Stimulated activated CD8-positive, alpha-beta memory T cell treated with anti-CD3 and anti-CD28 coated beads, Interleukin-12 subunit alpha, Interleukin-12 subunit beta, amount 100 ng/mL, for 1 hour (primary cell): ENCODE measurements around the gene PCDHB1.

Experiments
- DNase-seq: peaks from one replicate; pipeline ENCODE4 v3.0.0-alpha.2; 2020; ENCODE audit warnings: low read depth

PCDHB1 gene, protein sequence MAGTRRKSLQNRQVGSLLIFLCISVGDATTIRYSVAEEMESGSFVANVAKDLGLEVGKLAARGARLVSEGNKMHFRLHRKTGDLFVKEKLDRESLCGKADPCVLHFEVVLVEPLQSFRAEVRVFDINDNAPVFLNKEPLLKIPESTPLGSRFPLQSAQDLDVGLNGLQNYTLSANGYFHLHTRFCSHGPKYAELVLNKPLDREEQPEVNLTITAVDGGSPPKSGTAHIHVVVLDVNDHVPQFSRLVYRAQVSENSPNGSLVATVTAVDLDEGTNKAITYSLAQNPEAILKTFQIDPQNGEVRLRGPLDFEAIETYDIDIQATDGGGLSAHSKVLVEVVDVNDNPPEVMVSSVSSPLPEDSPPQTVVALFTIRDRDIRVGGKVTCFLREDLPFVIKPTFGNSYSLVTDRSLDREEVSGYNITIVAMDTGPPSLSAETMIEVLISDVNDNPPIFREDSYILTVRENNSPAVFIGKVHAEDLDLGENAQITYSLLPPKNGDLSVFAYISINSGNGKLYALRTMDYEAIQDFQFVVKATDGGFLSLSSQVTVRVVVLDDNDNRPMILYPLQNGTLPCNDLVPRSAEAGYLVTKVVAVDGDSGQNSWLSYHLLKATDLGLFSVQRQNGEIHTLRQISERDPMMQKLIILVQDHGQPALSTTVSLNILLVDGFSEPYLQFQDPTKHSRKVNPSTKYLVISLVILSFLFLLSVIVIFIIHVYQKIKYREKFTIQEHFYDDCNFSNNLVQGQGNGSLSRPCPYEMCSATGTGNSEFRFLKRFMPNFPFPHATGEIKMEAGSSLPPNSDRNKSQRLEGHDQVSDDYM

GRCh38 chr5:141050622-141051520, at the start of gene PCDHB1:
TSS of gene PCDHB1 (plus strand) at chr5:141051374. CDS start at chr5:141051471, 97 bp downstream.
- DNase-seq: no peak

GRCh38 chr5:141001446-141001843, 49.7 kb upstream of the PCDHB1 start:
- DNase-seq: no peak

DNA sequence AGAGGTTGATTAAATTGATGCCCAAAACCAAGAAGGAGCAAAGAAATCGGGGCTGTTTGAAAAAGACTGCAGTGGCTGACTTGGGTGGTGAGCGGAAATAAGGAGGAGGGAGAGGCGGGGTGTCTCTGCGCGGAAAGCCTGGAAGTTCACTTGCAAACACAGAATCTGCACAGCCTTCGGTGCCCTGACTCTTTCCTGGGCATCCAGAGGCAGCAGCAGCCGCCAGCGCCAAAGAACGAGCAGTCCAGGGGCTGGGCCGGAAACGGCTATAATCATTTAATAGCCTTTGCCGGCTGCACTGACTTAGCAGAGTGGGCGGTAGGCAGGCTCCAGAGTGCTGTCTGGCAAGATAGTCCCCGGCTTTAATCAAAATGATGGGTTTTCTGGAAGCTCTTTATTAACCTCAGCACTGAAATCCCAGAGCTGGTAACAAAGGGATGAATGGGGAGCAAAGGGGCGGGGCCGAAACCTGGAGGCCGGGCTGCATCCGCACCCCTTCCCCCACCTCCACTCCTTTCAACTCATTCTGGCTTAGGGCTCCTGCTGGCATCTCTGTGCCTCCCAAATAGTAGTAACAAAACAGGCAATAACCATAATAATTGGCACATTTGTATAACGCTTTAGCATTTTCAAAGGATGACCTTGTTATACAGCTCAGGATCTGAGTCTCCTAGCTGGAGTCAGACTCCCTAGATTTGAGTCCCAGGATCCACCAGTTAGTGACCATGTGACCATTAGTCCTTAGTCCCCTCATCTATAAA, 49.1 kb upstream of the PCDHB1 start:
- DNase-seq: no peak

GRCh38 chr5:141002605-141002965, 48.6 kb upstream of the PCDHB1 start:
- DNase-seq: no peak

DNA sequence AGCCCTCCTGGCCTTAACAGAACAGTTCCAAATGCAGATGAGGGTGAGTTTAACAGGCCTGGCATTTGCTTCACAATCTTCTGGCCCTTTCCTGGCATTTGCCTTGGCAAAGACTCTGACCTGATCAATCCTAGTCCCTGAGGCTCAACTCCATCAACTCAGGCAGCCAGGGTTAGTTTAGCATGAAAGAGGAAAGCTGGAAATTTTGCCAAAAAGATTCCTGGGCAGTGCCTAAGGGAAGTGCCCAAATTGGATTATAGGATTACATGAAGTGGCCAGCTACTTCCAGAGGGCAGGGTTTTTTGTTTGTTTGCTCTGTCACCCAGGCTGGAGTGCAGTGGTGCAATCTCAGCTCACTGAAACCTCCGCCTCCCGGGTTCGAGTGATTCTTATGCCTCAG, 48.1 kb upstream of the PCDHB1 start:
- no peak for DNase-seq

- no peak for DNase-seq
Observed at GRCh38 chr5:141003791-141004611, 47.2 kb upstream of the PCDHB1 start.

GRCh38 chr5:141007791-141008190, 43.4 kb upstream of the PCDHB1 start:
- no peak for DNase-seq

DNA sequence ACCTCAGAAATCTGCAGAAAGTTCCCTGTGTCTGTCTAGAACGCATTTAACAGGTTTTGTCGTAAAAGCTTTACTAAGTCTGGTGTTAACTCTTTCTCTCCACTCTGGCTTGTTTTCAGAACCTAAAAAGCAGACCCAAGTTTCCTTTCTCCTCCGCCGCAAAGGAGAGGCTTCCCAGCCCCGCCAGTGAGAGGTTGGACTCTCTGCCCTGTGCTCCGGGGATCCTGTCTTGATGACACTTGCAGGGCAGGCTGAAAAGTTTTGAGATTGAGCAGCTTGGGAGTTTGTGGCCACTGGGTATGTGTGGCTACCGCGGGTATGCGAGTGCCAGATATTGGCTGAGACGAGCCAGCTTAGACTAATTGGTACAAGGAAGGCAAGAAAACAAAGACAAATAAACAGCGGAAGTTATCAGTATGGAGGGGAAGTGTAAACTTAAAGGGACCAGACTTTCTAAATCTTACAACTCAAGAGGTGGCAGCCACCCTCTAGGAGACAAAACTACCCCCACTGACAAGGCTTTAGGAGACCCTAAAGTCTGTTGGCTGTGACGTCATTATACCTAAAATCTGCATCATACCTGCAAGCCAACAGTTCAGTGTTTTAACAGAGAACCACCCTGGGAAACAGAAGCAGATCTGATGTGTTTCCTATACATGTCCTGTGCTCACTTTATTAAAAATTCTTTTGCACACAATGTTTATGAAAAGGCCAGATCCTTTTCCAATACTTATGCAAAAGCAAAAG, 41.0 kb upstream of the PCDHB1 start:
- no peak for DNase-seq

DNA sequence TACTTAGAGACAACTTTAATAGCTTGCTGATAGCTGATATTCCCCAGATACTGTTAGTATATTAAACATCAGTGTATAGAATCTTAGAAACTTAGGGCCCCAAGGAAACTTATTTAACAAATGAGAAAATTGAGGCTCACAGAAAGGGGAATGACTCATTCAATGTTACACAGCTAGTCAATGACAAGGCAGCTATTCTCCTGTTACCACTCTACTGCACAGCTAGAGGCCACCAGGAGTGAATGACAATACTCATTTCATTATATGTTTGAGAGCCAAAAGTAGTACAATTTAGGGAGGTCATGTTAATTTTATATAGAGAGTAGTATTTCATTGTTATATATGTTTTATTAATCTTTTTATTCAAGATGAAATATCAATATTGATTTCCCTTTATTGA, 33.2 kb upstream of the PCDHB1 start:
- no peak for DNase-seq

- DNase-seq: no peak
Observed at GRCh38 chr5:141022384-141022783, 28.8 kb upstream of the PCDHB1 start.

DNA sequence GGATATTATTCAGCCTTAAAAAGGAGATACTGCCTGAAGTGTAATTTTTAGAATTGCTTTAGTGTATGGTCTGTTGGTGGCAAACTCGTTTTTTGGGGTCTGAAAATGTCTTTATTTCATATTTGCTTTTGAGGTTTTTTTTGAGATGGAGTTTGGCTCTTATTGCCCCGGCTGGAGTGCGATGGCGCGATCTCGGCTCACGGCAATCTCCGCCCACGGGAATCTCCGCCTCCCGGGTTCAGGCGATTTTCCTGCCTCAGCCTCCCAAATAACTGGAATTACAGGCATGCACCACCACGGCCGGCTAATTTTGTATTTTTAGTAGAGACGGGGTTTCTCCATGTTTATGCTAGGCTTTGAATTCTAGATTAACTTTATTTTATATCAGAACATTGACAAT, 20.2 kb upstream of the PCDHB1 start:
- no peak for DNase-seq

DNA sequence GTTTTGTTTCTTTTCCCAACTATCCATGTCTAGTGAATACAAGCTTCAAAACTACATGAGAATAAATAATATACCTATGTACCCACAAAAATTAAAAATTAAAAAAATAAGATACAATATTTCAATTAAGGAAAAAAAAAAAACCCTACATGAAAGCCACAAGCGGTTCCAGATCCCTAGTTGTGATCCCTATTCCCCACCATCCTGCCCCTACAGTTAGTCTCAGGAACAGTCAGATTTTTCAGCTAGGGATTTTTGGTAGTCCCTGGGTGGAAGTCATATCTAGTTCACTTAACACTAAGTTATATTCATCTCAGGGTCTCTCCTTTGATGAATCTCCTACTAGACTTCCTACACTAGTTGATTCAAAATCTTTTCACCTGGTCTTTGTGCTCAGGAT, 18.5 kb upstream of the PCDHB1 start:
- no peak for DNase-seq

DNA sequence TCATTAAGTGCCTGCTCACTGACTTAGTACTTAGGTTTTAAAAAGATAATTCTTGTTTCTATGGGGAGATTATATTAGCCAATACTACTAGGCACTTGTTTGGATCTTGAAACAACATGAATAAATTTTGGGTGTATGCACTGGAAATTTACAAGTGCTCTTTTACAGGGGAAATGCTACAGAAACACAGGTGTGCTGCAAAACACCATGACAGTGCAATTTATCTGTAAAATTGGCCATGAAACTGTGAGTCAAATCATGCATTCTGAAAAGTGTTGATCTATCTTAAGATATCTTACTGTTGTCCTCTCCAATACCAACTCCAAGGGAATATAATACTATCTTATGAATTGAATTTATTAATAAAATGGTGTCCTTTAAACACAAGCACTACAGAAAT, 12.1 kb upstream of the PCDHB1 start:
- no peak for DNase-seq

GRCh38 chr5:141039517-141039916, 11.7 kb upstream of the PCDHB1 start:
- no peak for DNase-seq

GRCh38 chr5:141040093-141040770, 10.9 kb upstream of the PCDHB1 start:
- no peak for DNase-seq

DNA sequence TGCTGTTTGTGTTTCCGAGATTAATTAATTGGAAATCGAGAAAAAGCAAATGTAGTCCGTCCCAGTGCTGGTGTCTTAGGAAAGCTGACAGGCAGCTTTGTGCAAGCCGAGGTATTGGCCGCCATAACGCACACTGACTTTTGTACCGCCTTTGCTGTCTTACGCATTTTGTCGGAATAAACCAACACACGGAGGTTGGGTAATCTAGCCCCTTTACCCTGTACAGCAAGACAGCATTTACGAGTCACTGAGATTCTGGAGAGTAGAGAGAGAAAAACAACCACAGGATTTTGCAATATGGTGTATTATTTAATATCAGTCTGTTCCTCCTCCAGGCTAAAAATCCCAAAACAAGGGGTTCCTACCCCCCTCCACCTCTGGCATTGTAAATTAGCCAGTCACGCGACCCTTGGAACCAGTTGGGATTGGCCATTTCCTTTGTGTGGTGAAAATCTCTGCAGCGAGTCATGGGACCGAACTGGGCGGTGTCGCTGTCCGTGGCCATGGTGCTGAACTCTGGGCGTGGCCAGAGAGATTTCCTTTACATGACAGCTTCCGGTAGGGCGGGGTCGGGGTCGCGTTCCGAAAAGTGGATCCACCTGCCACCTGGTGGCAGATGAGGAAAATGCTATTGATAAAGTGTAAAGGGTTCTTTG, 10.3 kb upstream of the PCDHB1 start:
- DNase-seq: peak; percentile 11

- DNase-seq: no peak
Observed at GRCh38 chr5:141041427-141041785, 9.8 kb upstream of the PCDHB1 start.

DNA sequence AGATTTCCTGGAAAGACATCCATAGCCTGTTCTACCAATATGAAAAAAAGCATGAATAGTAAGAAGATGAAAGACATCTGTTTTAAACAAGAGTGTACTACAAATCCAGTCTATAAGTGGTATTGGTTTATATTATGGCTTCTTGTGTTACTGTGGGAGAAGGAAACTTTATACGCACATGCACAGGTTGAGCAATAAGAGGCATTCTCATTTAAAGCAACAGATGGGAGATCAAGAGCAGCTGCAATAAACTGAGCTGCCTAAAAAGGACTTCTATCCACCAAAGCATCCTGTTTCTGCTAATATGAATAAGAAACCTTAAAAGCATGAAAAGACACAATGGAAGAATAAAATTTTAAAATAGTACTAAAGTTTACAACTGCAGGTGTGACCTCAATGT, 8.6 kb upstream of the PCDHB1 start:
- no peak for DNase-seq

DNA sequence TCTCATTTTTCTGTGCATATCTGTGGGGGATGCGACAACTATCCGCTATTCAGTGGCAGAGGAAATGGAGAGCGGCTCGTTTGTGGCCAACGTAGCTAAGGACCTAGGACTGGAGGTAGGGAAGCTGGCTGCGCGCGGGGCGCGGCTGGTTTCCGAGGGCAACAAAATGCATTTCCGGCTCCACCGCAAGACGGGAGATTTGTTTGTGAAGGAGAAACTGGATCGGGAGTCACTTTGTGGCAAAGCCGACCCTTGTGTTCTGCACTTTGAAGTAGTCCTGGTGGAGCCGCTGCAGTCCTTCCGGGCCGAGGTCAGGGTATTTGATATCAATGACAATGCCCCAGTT, 320 bp downstream of the PCDHB1 start:
- DNase-seq: no peak
